GM12878 (cell line): ENCODE data around the gene SH3BGRL2.

Experiments used
- CBX3 ChIP-seq: fragments of 200-600 bp; sonication (generic); IDR thresholded peaks from 2 replicates; pipeline ENCODE4 v1.6.1; 2016; ENCODE audit warnings: low read depth, borderline replicate concordance
- EZH2 ChIP-seq: IDR thresholded peaks from 2 replicates; pipeline ENCODE4 v1.6.1; 2012; ENCODE audit warnings: low read depth, mild to moderate bottlenecking, control low read depth, inconsistent platforms, low read length, borderline replicate concordance; ENCODE audit not compliant: control insufficient read depth

DNA sequence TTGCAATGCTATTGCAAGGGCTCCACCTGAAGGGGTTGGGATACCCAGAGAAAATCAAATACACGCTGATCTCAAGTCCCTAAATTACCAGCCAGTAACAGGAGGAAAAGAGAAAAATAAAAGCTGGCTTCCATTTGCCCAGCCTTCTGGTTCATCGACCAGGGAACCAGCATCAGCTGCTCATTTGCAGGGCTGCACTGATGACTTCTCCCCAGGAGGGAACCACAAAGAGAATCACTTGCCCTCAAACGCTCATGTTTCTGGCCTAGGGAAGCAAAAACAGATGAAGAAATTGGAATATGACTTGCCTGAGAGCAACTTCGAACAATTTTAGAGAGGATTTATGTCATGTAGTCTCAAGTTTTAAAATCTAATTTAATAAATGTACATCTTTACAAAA is 119.7 kb downstream of the SH3BGRL2 start:
- TF ChIP-seq EZH2 (no peak), CBX3 (no peak)
